GM19099 (cell line): ENCODE measurements around the gene APOH.

Source experiments
- POLR2A ChIP-seq: IDR thresholded peaks from 3 replicates; pipeline ENCODE4 v1.6.1; 2011; ENCODE audit warnings: low read depth; ENCODE audit not compliant: insufficient read length; ENCODE audit errors: extremely low read depth

APOH gene

GRCh38 chr17:66250686-66251085 lies 21.5 kb upstream of the APOH start:
- no peak for TF ChIP-seq POLR2A

GRCh38 chr17:66248285-66248684 lies 19.1 kb upstream of the APOH start:
- TF ChIP-seq POLR2A: no peak

GRCh38 chr17:66241839-66242238 lies 12.6 kb upstream of the APOH start:
- TF ChIP-seq POLR2A: no peak

DNA sequence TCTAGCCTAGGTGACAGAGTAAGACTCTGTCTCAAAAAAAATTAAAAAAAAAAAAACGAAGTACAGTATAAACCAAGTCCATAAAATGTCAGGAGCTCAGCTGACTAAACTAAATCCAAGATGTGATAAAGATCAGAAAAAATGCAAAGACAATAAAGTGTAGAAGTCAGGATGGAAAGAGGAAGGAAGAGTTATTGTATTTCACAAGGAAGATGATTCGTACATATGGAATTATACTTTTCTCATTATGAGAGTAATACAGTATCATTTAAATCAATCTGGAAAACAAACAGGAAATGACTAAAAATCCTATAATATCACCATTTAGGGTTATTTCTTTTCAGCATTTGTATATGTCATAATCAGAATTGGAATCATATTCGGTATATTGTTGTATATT lies 11.4 kb upstream of the APOH start:
- TF ChIP-seq POLR2A: no peak

DNA sequence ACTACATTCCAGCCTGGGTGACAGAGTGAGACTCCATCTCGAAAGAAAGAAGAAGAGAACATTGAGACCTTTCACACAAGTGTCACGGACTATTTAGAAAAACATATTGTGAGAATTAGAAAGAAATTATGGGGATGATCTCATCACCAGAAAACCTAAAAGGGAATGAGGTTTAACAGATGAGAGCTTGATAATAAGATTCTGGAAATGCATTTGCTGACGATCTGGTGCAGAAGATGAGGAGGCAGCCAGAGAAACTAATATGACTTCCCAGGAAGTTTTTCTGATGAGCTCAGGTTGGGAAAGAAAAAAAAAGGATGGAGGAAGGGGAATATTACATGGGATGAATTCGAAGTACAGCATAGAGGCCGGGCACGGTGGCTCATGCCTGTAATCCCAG lies 10.8 kb upstream of the APOH start:
- no peak for TF ChIP-seq POLR2A

GRCh38 chr17:66235377-66235994 lies 6.3 kb upstream of the APOH start:
- no peak for TF ChIP-seq POLR2A

DNA sequence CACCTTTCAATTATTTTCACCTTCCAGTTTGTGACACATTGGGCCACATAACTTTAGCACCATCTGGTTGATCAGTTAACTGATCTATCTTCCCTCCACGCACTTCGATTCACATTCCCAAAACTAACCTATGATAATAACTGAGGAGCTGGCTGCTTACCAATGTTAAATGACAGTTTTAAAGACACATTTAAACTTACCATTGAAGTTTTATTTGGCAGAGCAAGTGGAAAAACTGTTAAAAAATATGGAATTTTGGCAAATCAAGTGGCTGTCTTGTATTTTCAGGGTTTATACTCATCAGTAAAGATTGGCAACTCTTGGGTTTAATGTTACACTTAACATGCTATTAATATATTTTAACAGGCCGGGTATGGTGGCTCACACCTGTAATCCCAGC lies 5.4 kb upstream of the APOH start:
- TF ChIP-seq POLR2A: no peak

DNA sequence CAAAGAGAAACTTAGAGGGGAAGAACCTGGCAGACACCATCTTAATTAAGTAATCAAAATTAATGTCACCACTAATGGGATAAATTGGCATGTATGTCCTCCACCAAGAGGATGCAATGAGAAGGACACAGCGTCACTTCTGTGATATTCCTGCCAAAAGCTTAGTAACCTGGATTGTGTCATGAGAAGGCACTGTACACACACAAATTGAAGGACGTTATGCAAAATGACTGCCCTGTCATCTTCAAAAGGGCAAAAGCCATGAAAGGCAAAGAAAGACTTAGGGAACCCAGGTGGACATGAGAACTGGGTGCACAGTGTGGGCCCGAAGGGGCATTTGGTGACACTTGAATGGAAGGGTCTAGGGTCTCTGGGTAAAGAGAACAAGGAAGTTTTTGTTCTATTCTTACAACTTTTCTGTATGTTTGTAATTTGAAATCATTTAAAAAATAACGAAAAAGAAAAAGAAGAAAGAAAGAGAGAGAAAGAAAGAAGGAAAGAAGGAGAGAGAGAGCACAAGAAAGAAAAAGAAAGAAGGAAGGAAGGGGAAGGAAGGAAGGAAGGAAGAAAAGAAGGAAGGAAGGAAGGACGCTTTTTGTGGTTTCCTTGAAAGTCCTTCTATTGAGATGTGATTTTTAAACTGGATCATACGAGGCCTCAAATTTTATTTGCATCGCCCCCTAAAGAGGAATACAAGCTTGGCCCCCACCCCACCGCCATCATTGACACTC lies 4.0 kb upstream of the APOH start:
- TF ChIP-seq POLR2A: no peak

- TF ChIP-seq POLR2A: no peak
Measured at GRCh38 chr17:66230922-66231591, 1.8 kb upstream of the APOH start.

DNA sequence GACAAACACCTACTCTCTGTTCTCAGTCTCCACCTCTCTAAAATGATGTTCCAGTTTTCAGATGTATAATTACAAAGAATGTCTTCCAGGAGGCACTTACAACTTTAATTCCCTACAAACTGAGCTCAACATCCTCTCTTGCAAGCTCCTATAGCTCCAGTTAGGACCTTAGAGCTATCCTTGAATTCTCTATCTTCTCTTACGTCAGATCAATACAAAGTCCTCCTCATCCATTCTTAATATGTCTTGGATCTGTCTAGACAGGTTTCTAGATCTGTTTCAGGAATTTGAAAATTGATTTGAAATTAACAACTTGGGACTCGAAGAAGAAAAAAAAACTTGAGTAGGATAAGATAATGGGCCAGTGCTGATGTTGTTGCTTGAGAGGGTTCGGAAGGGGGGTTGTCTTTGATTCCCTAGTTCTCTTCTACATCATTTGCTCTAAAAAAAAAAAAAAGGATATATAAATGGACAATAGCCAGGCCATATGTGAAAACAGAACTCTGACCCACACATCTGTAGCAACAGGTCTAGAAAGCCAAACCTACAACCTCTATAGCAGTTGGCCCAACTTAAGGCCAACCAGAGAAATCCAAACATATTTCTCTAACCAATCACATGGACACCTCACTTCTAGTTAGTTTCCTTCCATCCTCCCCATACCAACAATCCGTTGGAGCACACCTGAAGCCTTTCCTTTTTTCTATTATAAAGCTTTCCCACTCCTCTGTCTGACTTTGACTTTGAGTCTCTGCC lies 746 bp upstream of the APOH start:
- no peak for TF ChIP-seq POLR2A

DNA sequence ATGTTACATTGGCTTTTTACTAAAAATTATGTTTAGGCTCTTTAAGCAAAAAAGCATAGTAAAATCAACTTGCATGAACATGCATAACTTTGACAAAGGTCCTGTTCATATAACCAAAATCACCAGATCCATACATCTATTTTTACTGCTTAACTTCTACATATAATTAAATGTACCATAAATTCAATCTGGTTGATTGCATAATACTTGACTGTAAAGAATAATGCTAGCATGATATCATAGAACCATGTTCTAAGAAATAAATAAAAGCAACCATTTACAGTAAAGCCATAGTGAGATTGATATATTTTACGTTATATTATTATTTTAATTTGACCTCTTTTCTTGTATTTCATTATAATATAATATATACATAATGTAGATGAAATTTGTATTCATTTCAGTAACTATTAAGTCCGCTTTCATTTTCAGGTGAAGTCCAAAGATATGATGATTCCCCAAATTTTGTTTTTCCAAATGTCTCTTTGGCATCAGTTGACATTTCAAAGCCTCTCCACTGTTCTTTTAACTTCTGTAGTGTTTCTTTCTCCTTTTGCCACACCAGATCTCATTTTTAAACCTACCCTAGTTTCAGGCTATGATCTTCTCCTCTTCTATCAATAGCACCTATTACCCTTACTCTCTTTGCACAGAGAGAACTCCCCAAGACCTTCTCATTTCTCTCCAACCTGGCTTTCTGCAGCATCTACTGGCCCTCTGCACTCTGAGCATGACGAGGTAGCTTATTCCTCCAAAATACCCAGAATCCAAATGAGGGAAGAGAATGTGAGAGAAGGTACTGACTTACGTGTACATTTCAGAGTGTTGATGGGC lies 1.8 kb downstream of the APOH start:
- TF ChIP-seq POLR2A: no peak

DNA sequence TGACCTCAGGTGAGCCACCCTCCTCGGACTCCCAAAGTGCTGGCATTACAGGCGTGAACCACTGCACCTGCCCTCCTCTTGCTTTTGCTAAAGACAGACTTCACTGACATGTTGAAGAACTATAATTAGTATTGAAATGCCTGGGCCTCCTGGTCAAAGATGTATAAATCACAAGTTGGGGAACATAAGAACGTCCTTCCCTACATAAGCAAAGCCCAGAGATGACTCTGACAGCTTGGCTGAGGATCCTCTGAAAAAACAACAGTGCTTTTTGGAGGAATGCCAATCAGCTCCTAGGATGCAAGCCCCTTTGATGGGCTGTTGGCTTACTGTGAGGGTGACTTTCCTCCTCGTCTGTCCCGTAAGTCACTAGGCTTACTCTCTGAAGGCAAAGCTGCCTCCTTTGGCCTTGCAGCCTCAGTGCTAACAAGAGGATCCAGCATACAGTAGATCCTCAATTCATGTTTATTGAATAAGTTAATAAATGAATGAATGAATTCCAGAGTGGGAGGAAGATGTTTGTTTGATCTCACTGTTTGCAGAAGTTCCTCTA lies 6.3 kb downstream of the APOH start:
- TF ChIP-seq POLR2A: no peak

- no peak for TF ChIP-seq POLR2A
Measured at GRCh38 chr17:66221755-66222530, 7.3 kb downstream of the APOH start.

- no peak for TF ChIP-seq POLR2A
Measured at GRCh38 chr17:66221343-66221742, 7.9 kb downstream of the APOH start.
